Measurements from ENCODE around the gene KCND2. TPM values are rescaled to one million over a fixed set of nuclear protein-coding genes. Genes with fewer than 3 reads are reported as not detected.

KCND2 gene
- total RNA-seq, 2 donors from 2014 or later = not detected

GRCh38 chr7:120717166-120717565 lies 444.2 kb downstream of the KCND2 start:
- Mint-ChIP-seq H3K27ac (no peak overlapping the region), H3K4me3 (no peak overlapping the region), H3K4me1 (no peaks in the 10 kb centered on the region), H3K36me3 (ENCODE audit: low read depth) (no peaks in the 10 kb centered on the region), H3K27me3 (peaks cover 14% of the 10 kb centered on the region), H3K9me3 (peaks cover 3% of the 10 kb centered on the region)
- no peak for ATAC-seq (replicated peaks)

GRCh38 chr7:120718361-120718760 lies 445.4 kb downstream of the KCND2 start:
- ATAC-seq (replicated peaks) = no peak
- Mint-ChIP-seq H3K36me3 (ENCODE audit: low read depth) (no peaks in the 10 kb centered on the region), H3K4me3 (no peak overlapping the region), H3K27me3 (peaks cover 14% of the 10 kb centered on the region), H3K4me1 (no peaks in the 10 kb centered on the region), H3K9me3 (peaks cover 3% of the 10 kb centered on the region), H3K27ac (no peak overlapping the region)

GRCh38 chr7:120720317-120720716 lies 447.3 kb downstream of the KCND2 start:
- no peak for ATAC-seq (replicated peaks)
- Mint-ChIP-seq H3K9me3 (peaks cover 3% of the 10 kb centered on the region), H3K4me3 (no peak overlapping the region), H3K36me3 (ENCODE audit: low read depth) (no peaks in the 10 kb centered on the region), H3K27me3 (peaks cover 14% of the 10 kb centered on the region), H3K27ac (no peak overlapping the region), H3K4me1 (no peaks in the 10 kb centered on the region)

GRCh38 chr7:120723465-120724385 lies 450.8 kb downstream of the KCND2 start:
- no peak for ATAC-seq (replicated peaks)
- peaks cover 6% of the 10 kb centered on the region for H3K27me3 Mint-ChIP-seq
- no peak overlapping the region for H3K4me3 Mint-ChIP-seq

GRCh38 chr7:120724448-120724847 lies 451.5 kb downstream of the KCND2 start:
- Mint-ChIP-seq H3K4me3 (no peak overlapping the region), H3K36me3 (ENCODE audit: low read depth) (no peaks in the 10 kb centered on the region), H3K27me3 (peaks cover 7% of the 10 kb centered on the region), H3K27ac (no peak overlapping the region), H3K9me3 (no peaks in the 10 kb centered on the region), H3K4me1 (no peaks in the 10 kb centered on the region)
- no peak for ATAC-seq (replicated peaks)

More at GRCh38 chr7:120723465-120724385, 450.8 kb downstream of the KCND2 start:
- Mint-ChIP-seq H3K4me1 (no peaks in the 10 kb centered on the region), H3K36me3 (ENCODE audit: low read depth) (no peaks in the 10 kb centered on the region), H3K27ac (no peak overlapping the region), H3K9me3 (no peaks in the 10 kb centered on the region)

GRCh38 chr7:120724955-120725354 lies 452.0 kb downstream of the KCND2 start:
- no peak overlapping the region for H3K27ac Mint-ChIP-seq
- no peaks in the 10 kb centered on the region for H3K9me3 Mint-ChIP-seq
- H3K4me3 Mint-ChIP-seq = no peak overlapping the region
- peaks cover 9% of the 10 kb centered on the region for H3K27me3 Mint-ChIP-seq
- no peaks in the 10 kb centered on the region for H3K4me1 Mint-ChIP-seq
- no peak for ATAC-seq (replicated peaks)
- H3K36me3 Mint-ChIP-seq (ENCODE audit: low read depth) = no peaks in the 10 kb centered on the region

- no peaks in the 10 kb centered on the region for H3K36me3 Mint-ChIP-seq (ENCODE audit: low read depth)
- no peak overlapping the region for H3K4me3 Mint-ChIP-seq
- no peak overlapping the region for H3K27ac Mint-ChIP-seq
- no peak for ATAC-seq (replicated peaks)
- H3K4me1 Mint-ChIP-seq = no peaks in the 10 kb centered on the region
- no peaks in the 10 kb centered on the region for H3K9me3 Mint-ChIP-seq
- H3K27me3 Mint-ChIP-seq = peaks cover 11% of the 10 kb centered on the region
Measured at GRCh38 chr7:120725376-120726039, 452.5 kb downstream of the KCND2 start.

- Mint-ChIP-seq H3K4me1 (no peaks in the 10 kb centered on the region), H3K36me3 (ENCODE audit: low read depth) (no peaks in the 10 kb centered on the region), H3K9me3 (no peaks in the 10 kb centered on the region), H3K27ac (no peak overlapping the region), H3K4me3 (no peak overlapping the region), H3K27me3 (peaks cover 26% of the 10 kb centered on the region)
- ATAC-seq (replicated peaks) = no peak
Measured at GRCh38 chr7:120729245-120729644, 456.3 kb downstream of the KCND2 start.

GRCh38 chr7:120731271-120731670 lies 458.3 kb downstream of the KCND2 start:
- ATAC-seq (replicated peaks) = no peak
- no peaks in the 10 kb centered on the region for H3K4me1 Mint-ChIP-seq
- no peak overlapping the region for H3K4me3 Mint-ChIP-seq
- H3K36me3 Mint-ChIP-seq (ENCODE audit: low read depth) = no peaks in the 10 kb centered on the region
- H3K27me3 Mint-ChIP-seq = peaks cover 26% of the 10 kb centered on the region
- no peaks in the 10 kb centered on the region for H3K9me3 Mint-ChIP-seq
- no peak overlapping the region for H3K27ac Mint-ChIP-seq

- peaks cover 27% of the 10 kb centered on the region for H3K27me3 Mint-ChIP-seq
- H3K4me3 Mint-ChIP-seq = no peak overlapping the region
- no peaks in the 10 kb centered on the region for H3K9me3 Mint-ChIP-seq
- ATAC-seq (replicated peaks) = no peak
- H3K4me1 Mint-ChIP-seq = no peaks in the 10 kb centered on the region
- H3K27ac Mint-ChIP-seq = no peak overlapping the region
- H3K36me3 Mint-ChIP-seq (ENCODE audit: low read depth) = no peaks in the 10 kb centered on the region
Measured at GRCh38 chr7:120732256-120732655, 459.3 kb downstream of the KCND2 start.

- Mint-ChIP-seq H3K36me3 (ENCODE audit: low read depth) (no peaks in the 10 kb centered on the region), H3K4me1 (no peaks in the 10 kb centered on the region), H3K9me3 (no peaks in the 10 kb centered on the region), H3K27me3 (peaks cover 26% of the 10 kb centered on the region), H3K27ac (no peak overlapping the region), H3K4me3 (no peak overlapping the region)
- no peak for ATAC-seq (replicated peaks)
Measured at GRCh38 chr7:120733143-120733542, 460.2 kb downstream of the KCND2 start.

GRCh38 chr7:120733835-120734234 lies 460.9 kb downstream of the KCND2 start:
- ATAC-seq (replicated peaks) = no peak
- H3K4me3 Mint-ChIP-seq = no peak overlapping the region
- H3K36me3 Mint-ChIP-seq (ENCODE audit: low read depth) = no peaks in the 10 kb centered on the region
- H3K4me1 Mint-ChIP-seq = no peaks in the 10 kb centered on the region
- H3K27ac Mint-ChIP-seq = no peak overlapping the region
- no peaks in the 10 kb centered on the region for H3K9me3 Mint-ChIP-seq
- peaks cover 26% of the 10 kb centered on the region for H3K27me3 Mint-ChIP-seq

GRCh38 chr7:120735791-120736190 lies 462.8 kb downstream of the KCND2 start:
- Mint-ChIP-seq H3K9me3 (no peaks in the 10 kb centered on the region), H3K27me3 (peaks cover 21% of the 10 kb centered on the region), H3K27ac (no peak overlapping the region), H3K4me1 (no peaks in the 10 kb centered on the region), H3K4me3 (no peak overlapping the region), H3K36me3 (ENCODE audit: low read depth) (no peaks in the 10 kb centered on the region)
- no peak for ATAC-seq (replicated peaks)

- ATAC-seq (replicated peaks) = no peak
- no peak overlapping the region for H3K27ac Mint-ChIP-seq
Measured at GRCh38 chr7:120738816-120739215, 465.8 kb downstream of the KCND2 start.

GRCh38 chr7:120740348-120740747 lies 467.4 kb downstream of the KCND2 start:
- no peak overlapping the region for H3K4me3 Mint-ChIP-seq
- H3K27me3 Mint-ChIP-seq = peaks cover 7% of the 10 kb centered on the region
- no peaks in the 10 kb centered on the region for H3K36me3 Mint-ChIP-seq (ENCODE audit: low read depth)
- no peaks in the 10 kb centered on the region for H3K9me3 Mint-ChIP-seq
- H3K4me1 Mint-ChIP-seq = no peaks in the 10 kb centered on the region
- no peak overlapping the region for H3K27ac Mint-ChIP-seq
- no peak for ATAC-seq (replicated peaks)

More at GRCh38 chr7:120738816-120739215, 465.8 kb downstream of the KCND2 start:
- H3K4me3 Mint-ChIP-seq = no peak overlapping the region
- no peaks in the 10 kb centered on the region for H3K36me3 Mint-ChIP-seq (ENCODE audit: low read depth)
- H3K27me3 Mint-ChIP-seq = peaks cover 7% of the 10 kb centered on the region
- no peaks in the 10 kb centered on the region for H3K4me1 Mint-ChIP-seq
- H3K9me3 Mint-ChIP-seq = no peaks in the 10 kb centered on the region
